ENCODE data around the gene MAGI3.
"Not testable (repeated sequence)": the region's sequence is repeated elsewhere in the genome, so short reads cannot be mapped to it uniquely, and the experiment has no call there.

Gene MAGI3

DNA sequence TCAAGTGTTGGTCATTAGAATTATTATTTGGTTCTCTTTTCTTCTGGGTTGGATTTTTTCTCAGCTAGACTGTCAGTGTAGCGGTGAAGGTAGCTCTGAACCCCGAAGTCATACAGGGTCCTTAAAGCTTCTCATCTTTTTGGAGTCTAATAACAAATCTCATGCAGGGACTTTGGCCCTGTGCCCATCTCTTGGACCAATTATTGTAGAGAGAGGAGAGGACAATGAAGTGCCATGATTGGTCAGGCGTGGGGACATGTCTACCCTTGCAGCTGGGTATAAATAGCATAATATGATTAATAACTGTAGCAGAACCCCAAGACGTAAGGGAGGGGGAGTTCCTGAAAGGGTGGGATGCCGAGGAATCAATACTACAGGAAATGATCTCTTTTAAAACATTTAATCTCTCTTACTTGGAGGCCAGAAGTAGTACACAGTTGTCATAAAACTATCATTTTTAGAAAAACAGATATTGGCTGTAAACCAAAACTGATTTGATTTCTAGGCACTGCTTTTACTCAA lies 8.8 kb downstream of the MAGI3 start:
- no peak for DNase-seq

DNA sequence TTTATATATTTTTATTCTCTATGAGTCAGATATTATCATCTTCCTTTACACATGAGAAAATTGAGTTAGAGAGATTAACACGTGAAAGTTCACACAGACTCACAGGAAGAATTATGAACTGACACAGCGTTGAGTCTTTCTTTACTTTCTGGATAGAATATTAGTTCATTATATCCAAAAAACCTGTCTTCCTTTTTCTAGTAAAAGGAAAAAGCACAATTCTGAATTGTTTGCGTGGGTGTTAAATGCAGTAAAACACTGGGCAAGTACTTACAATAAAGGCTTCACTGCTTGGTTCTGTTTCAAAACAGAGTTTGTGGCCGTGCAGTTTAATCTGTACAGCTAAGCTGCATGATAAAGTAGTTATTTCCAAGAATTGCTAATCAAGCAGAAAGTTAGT lies 10.8 kb downstream of the MAGI3 start:
- DNase-seq = no peak

DNA sequence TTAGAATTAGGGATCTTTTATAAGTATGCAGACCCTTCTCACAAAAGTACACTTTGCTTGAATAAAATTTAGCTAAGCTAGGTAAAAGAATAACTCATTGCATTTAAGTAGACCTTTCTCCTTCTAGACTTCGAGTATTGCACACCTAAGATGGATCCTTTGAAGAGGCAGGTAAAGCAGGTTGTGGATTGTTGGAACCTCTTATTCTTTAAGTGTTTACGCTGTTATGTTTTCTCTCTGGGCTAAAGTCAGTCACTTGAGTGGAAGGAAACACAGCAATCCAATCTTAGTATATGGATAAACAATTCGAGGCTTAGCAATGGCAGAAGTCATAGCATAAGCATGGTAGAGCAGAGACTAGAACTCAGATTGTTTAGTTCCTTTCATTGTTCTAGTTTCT lies 11.4 kb downstream of the MAGI3 start:
- DNase-seq = no peak

DNA sequence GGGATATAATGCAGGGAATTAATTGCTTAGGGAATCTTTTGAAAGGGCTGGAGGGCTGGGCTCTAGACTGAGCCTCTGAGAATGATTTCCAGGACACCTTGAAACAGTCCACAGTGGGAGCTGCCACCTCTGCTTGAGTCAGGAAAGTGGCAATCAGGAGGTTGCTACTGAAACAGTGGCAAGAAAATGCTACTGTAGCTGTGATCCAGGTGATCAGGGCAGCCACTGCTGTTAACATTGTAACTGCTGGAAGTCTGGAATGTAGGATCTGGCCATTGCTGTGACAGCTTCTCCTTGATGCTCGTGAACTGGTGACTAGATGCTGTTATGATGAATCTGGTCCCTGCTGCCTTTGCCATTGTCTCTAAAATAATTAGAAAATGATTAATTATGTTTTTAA lies 12.8 kb downstream of the MAGI3 start:
- DNase-seq = no peak

- DNase-seq = no peak
Observed at GRCh38 chr1:113405573-113405972, 15.3 kb downstream of the MAGI3 start.

DNA sequence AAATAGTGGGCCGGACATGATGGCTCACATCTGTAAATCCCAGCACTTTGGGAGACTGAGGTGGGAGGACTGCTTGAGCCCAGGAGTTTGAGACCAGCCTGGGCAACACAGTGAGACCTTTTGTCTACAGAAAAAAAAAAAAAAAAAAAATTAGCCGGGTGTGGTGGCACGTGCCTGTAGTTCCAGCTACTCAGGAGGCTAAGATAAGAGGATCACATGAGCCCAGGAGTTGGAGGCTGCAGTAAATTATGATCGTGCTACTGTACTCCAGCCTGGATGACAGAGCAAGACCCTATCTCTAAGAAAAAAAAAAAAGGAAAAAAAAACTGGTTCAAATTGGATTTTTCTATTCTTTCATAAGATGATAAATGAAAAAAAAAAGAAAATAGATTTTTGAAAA lies 15.8 kb downstream of the MAGI3 start:
- DNase-seq = not testable (repeated sequence)

DNA sequence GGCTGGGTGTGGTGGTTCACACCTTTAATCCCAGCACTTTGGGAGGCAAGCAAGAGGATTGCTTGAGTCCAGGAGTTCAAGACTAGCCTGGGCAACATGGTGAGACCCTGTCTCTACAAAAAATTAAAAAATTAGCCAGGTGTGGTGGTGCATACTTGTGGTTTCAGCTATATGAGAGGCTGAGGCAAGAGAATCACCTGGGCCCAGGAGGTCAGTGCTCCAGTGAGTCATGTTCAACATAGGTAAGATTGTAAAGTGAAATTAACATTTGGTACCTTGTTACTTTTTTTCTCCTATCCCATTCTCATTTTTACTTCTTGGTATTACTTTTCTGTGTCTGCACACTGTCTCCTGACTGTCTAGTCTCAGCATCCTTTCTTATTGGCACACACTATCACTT lies 19.0 kb downstream of the MAGI3 start:
- no peak for DNase-seq

GRCh38 chr1:113412020-113412419 lies 21.7 kb downstream of the MAGI3 start:
- not testable (repeated sequence) for DNase-seq

DNA sequence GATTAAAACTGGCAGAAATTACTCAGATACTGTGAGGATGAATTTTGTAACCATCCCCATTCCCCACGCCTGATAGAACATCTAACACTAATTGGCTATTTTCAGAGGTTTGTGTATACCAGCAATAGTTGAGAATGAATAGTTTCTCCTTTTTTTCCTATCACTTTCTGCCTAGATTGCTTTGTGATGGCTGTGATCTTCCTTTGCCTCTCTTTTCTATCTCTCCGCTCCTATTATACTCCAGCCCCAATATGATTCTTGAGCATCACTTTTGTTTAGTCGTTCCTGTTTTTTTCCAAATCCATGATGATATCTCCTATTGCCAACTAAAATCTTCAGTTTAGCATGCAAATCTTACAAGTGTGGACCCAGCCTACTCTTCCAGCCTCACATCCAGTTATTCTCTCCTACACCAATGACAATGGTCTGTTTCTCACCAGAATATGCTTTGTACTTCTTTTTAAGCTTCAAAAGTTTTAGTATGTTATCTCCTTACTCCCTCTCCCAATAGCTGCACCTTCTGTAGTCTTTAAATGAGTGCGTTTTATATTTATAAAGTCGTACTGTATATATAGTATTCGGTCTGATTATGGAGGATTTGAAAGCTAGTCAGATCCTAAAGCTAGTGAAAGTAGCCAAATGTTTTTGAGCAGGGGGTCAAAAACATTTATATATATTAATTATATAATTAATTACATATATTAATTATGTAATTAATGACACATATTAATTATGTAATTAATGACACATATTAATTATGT lies 25.2 kb downstream of the MAGI3 start:
- DNase-seq = no peak

DNA sequence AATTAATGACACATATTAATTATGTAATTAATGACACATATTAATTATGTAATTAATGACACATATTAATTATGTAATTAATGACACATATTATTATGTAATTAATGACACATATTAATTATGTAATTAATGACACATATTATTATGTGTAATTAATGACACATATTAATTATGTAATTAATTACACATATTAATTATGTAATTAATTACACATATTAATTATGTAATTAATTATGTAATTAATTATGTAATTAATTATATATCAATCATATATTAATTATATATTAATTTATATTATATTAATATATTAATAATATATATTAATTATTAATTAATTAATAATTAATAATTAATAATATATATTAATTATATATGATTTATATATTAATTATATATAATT lies 25.8 kb downstream of the MAGI3 start:
- DNase-seq = not testable (repeated sequence)

GRCh38 chr1:113416496-113416895 lies 26.2 kb downstream of the MAGI3 start:
- DNase-seq = no peak

- DNase-seq = no peak
Observed at GRCh38 chr1:113422315-113423068, 32.2 kb downstream of the MAGI3 start.

- DNase-seq = no peak
Observed at GRCh38 chr1:113423826-113424225, 33.5 kb downstream of the MAGI3 start.

DNA sequence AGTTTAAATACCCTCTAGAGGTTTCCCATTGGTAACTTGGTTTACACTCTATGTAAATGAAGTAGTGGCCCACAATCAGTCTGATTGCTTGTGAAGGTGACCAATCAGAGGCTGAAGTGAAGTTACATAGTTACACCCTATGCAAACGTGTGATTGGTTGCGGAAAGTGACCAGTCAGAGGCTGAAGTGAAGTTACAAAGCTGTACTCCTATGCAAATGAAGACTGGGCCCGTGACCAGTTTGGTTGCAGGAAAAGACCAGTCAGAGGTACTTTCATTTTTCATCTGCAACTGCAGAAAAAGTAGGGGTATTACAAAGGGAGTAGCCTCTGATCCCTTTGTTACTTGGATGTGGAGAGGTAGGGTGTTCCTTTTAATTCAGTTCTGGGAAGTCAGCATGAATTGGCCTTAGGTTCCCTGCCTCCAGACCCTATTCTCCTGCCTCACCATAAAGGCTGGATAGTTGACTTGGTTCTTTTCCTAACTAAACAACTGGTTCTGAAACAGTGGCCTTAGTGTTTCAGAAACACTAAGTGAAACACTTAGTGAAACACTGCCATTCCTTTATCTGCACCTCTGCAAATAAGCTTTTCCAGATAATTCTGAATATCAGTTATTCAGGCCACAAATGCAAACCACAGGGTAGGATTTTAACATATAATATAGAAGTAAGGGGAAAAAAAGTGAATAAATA lies 39.3 kb downstream of the MAGI3 start:
- no peak for DNase-seq

DNA sequence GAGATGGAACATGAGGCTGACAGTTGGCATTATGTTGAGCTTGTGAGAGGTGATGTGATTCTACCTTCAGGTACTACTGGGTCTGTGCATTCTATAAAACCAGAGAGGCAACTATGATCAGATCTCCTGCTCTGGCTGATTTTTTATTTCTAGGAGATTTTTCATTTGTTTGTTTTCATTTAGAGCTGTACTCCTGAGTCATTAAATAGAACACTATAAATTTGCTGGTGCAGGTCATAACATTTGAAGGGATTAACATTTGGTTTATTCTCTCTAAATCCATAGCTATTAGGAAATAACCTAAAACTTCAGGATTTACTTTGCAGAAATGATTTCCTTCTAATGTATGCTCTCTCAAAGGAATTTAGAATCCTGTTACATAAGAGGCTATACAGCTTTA lies 42.9 kb downstream of the MAGI3 start:
- DNase-seq = no peak

- DNase-seq = no peak
Observed at GRCh38 chr1:113434081-113434873, 44.0 kb downstream of the MAGI3 start.

DNA sequence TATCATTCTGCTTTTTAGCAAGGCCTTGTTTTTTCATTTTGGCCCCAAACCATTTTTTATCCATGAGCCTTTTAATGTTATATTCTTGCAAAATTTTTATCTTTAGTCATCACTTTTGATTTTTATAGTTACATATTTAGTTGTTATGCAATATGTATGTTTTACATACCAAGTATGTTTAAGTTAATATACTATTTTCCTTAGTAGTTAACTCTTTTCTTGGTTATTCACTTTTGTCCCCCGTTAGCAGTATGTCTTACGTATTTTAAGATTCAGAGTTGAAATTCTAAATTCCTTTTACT lies 44.5 kb downstream of the MAGI3 start:
- no peak for DNase-seq

DNA sequence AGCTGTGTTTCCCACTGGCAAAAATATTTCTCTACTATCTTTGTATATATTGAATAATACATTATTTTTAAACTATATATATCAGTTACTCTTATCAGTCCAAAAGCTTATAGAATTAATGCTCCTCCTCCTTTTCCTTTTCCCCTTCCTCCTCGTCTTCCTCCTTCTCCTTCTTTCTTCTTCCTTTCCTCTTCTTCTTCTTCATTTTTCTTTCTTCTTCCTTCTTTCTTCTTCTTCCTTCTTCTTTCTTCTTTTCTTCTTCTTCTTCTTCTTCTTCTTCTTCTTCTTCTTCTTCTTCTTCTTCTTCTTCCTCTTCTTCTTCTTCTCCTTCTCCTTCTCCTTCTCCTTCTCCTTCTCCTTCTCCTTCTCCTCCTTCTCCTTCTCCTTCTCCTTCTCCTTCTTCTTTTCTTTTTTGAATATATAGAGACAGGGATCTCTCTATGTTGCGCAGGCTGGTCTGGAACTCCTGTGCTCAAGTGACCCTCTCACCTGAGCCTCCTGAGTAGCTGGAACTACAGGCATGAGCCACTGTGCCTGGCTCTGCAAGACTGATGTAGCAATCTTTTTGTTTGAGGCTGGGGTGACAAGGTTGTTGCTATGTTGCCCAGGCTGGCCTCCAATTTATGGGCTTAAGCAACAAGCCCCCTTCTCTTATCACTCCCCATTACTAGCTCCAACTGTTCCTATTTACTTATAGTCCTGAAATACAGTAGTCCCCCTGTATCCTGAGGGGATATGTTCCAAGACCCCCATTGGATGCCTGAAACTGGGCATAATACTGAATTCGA lies 47.4 kb downstream of the MAGI3 start:
- no peak for DNase-seq

DNA sequence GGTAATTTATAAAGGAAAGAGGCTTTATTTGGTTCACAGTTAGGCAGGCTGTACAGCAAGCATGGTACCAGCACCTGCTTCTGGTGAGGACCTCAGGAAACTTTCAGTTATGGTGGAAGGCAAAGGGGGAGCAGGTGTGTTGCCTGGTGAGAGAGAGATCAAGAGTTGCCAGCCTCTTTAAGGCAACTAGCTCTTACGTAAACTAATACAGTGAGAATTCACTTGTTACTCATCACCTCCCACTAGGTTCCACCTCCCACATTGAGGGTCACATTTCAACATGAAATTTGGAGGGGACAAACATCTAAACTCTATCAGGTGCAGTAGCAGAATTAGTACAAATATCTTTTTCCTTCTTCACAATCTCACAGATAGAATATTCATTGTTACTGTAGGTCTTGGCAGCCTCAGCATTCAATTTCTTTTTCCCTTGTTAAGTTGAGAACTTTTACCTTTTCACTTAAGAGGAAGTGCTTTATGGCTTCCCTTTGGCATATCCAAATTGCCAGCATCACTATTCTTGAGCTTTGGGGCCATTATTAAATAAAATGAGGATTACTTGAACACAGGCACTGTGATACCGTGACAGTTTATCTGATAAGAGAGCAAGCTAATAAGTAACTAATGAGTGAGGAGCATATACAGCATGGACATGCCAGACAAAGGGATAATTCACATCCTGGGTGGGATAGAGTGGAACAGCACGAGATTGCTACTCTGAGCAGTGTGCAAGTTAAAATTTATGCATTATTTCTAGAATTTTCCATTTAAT lies 48.4 kb downstream of the MAGI3 start:
- DNase-seq = no peak

DNA sequence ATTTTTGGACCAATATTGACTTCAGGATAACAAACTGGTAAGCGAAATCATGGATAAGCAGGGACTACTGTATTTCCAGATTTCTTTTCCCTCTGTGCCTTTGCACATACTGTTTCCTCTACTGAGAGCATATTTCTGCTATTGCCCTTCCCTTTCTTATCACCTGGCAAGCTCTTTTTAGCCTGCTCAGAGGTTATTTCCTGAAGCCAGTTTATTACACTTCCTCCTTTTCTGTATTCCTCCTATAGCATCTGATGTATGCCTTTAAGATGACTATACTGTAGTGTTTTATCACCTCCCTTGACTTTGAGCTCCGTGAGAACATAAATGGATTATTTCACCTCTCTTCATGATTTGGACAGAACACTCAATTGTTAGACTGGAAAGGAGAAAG lies 49.0 kb downstream of the MAGI3 start:
- DNase-seq = no peak

DNA sequence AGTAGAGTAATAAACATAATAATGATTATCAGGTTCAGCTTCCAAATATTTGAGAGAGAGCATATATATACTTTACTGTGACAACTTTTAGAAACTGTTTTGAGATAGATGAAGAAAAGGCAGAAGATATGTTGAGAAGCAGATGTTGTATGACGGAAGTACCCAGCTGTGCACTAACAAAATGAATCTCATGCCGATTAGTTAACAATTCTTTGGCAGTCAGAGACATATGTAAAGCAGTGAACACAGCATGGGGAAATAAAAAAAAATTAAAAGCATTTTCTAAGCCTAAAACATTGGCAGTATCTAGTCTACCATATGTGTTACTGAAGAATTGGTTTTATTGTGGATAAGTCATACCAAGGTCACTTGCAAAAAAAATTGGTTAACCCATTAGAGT lies 51.8 kb downstream of the MAGI3 start:
- DNase-seq = no peak

Measured in left hindlimb (tissue), 1 donor.